GM12892 (cell line): Measurements from ENCODE around the gene RRAS2.
"Not testable (repeated sequence)": the region's sequence is repeated elsewhere in the genome, so short reads cannot be mapped to it uniquely, and the experiment has no call there.

Experiments
- POLR2A ChIP-seq: IDR thresholded peaks from 2 replicates; pipeline ENCODE4 v1.6.1; 2011; ENCODE audit warnings: low read depth, low read length, control low read depth
- POLR2AphosphoS5 ChIP-seq: IDR thresholded peaks from 2 replicates; pipeline ENCODE4 v1.6.1; 2011; ENCODE audit warnings: low read depth, low read length, control low read depth
- TAF1 ChIP-seq: IDR thresholded peaks from 2 replicates; pipeline ENCODE4 v1.6.1; 2011; ENCODE audit warnings: low read depth, mild to moderate bottlenecking, control low read depth, low read length, borderline replicate concordance

GRCh38 chr11:14278869-14279268 lies 80.1 kb downstream of the RRAS2 start:
- not testable (repeated sequence) for TF ChIP-seq POLR2A, POLR2AphosphoS5, TAF1
